Measurements from ENCODE around the gene RMND5A.

The RMND5A gene

GRCh38 chr2:86783615-86784339, 63.7 kb downstream of the RMND5A start:
- H3K4me3 ChIP-seq (replicated peaks; ENCODE audit: low read depth, low read length): no peak overlapping the region
- TF ChIP-seq, protein P1, sequence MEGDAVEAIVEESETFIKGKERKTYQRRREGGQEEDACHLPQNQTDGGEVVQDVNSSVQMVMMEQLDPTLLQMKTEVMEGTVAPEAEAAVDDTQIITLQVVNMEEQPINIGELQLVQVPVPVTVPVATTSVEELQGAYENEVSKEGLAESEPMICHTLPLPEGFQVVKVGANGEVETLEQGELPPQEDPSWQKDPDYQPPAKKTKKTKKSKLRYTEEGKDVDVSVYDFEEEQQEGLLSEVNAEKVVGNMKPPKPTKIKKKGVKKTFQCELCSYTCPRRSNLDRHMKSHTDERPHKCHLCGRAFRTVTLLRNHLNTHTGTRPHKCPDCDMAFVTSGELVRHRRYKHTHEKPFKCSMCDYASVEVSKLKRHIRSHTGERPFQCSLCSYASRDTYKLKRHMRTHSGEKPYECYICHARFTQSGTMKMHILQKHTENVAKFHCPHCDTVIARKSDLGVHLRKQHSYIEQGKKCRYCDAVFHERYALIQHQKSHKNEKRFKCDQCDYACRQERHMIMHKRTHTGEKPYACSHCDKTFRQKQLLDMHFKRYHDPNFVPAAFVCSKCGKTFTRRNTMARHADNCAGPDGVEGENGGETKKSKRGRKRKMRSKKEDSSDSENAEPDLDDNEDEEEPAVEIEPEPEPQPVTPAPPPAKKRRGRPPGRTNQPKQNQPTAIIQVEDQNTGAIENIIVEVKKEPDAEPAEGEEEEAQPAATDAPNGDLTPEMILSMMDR (IDR thresholded peaks at IDR 0.05; ENCODE audit: low read depth, low read length, missing control alignments): no peak
- no peak for DNase-seq (ENCODE audit: extremely low read depth, low read depth)

GRCh38 chr2:86785456-86785855, 65.4 kb downstream of the RMND5A start:
- no peak overlapping the region for H3K4me3 ChIP-seq (replicated peaks; ENCODE audit: low read depth, low read length)
- DNase-seq (ENCODE audit: extremely low read depth, low read depth): no peak
- TF ChIP-seq, protein P1 (IDR thresholded peaks at IDR 0.05; ENCODE audit: low read depth, low read length, missing control alignments): no peak

- DNase-seq (ENCODE audit: extremely low read depth, low read depth): no peak
Measured at GRCh38 chr2:86786001-86786536, 66.0 kb downstream of the RMND5A start.

GRCh38 chr2:86787736-86788135, 67.6 kb downstream of the RMND5A start:
- no peak overlapping the region for H3K4me3 ChIP-seq (replicated peaks; ENCODE audit: low read depth, low read length)
- DNase-seq (ENCODE audit: extremely low read depth, low read depth): no peak
- TF ChIP-seq, protein P1 (IDR thresholded peaks at IDR 0.05; ENCODE audit: low read depth, low read length, missing control alignments): no peak

More at GRCh38 chr2:86786001-86786536, 66.0 kb downstream of the RMND5A start:
- H3K4me3 ChIP-seq (replicated peaks; ENCODE audit: low read depth, low read length): no peak overlapping the region
- TF ChIP-seq, protein P1 (IDR thresholded peaks at IDR 0.05; ENCODE audit: low read depth, low read length, missing control alignments): no peak

DNA sequence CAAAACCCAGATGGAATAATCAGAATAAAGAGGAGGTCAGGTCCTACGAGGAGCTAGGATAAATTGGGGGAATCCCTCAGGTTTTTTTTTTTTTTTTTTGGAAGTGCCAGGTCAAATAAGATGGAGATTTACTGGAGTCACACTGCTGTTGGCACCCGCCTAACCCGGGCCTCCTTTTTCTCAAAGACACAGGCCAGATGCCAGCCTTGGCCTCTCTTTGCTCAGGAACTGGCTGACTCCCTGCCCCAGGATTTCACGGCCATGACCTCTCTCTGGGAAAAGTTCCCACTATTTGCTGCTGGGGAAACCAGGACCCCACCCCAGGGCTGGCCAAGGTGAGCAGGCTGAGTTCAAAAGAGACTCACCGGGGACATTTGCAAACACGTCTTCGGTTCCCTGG, 68.1 kb downstream of the RMND5A start:
- H3K4me3 ChIP-seq (replicated peaks; ENCODE audit: low read depth, low read length): no peak overlapping the region
- DNase-seq (ENCODE audit: extremely low read depth, low read depth): no peak
- TF ChIP-seq, protein P1 (IDR thresholded peaks at IDR 0.05; ENCODE audit: low read depth, low read length, missing control alignments): no peak

- TF ChIP-seq, protein P1 (IDR thresholded peaks at IDR 0.05; ENCODE audit: low read depth, low read length, missing control alignments): no peak
- no peak overlapping the region for H3K4me3 ChIP-seq (replicated peaks; ENCODE audit: low read depth, low read length)
- no peak for DNase-seq (ENCODE audit: extremely low read depth, low read depth)
Measured at GRCh38 chr2:86788881-86789686, 69.0 kb downstream of the RMND5A start.

Measured in HFF-Myc (cell line).